Stimulated activated naive CD8-positive, alpha-beta T cell treated with anti-CD3 and anti-CD28 coated beads, Interleukin-15, amount 100 ng/mL, for 72 hours (primary cell): ENCODE measurements around the gene AJAP1.
A peak's percentile ranks its signal among the peaks of the same experiment; 100 is the strongest.

Source experiments
- ATAC-seq: fragments of 150-1000 bp; cut with Tn5 transposase; 2 replicates; pipeline ENCODE4 v1.10.0; 2021; ENCODE audit warnings: mild to moderate bottlenecking, moderate library complexity
- DNase-seq, 2 donors: peaks; one replicate each; pipeline ENCODE4 v3.0.0; 2021 to 2022
- H3K27ac Mint-ChIP-seq, 2 donors: one replicate each; pipeline ENCODE4 v1.8.0; 2022; ENCODE audit warnings: mild to moderate bottlenecking in 2 of 2, mixed read lengths in 2 of 2, moderate library complexity in 2 of 2
- H3K27me3 Mint-ChIP-seq: one replicate; pipeline ENCODE4 v1.8.0; 2022; ENCODE audit warnings: mixed read lengths
- H3K4me1 Mint-ChIP-seq: one replicate; pipeline ENCODE4 v1.8.0; 2022; ENCODE audit warnings: mild to moderate bottlenecking, mixed read lengths
- H3K4me3 Mint-ChIP-seq, 2 donors: one replicate each; pipeline ENCODE4 v1.8.0; 2022; ENCODE audit warnings: mild to moderate bottlenecking in 2 of 2, mixed read lengths in 2 of 2, moderate library complexity in 1 of 2
- H3K9me3 Mint-ChIP-seq, 2 donors: one replicate each; pipeline ENCODE4 v1.8.0; 2022; ENCODE audit warnings: mixed read lengths in 2 of 2

Gene AJAP1

DNA sequence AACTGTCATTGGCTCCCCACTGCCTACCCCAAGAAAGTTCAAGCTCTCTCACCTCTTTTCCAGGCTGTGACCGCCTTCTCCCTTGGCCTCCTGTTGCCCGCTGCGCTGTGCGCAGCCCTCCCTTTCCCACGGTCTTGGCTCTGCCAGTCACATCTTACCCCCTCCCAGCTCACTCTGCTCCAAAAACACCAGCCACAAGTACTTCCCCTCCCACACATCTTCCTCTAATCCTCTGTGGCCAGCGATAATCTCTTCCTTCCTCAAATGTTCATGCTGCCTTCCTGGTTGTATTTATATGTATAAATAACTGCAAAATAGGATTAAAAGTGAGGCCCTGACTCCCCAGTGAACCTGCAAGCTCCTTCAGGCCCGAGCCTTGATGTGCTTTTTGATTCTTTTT is 81.8 kb downstream of the AJAP1 start:
- H3K4me3 Mint-ChIP-seq, result no peak overlapping the region
- no peak overlapping the region for H3K27ac Mint-ChIP-seq

GRCh38 chr1:4741876-4742423 is 87.5 kb downstream of the AJAP1 start:
- H3K4me1 Mint-ChIP-seq, result no peaks in the 10 kb centered on the region
- H3K9me3 Mint-ChIP-seq, result peaks cover 0 to 20% of the 10 kb centered on the region in 2 donors
- peaks cover 12% of the 10 kb centered on the region for H3K27me3 Mint-ChIP-seq
- ATAC-seq (no peak), DNase-seq (no peak)
- H3K4me3 Mint-ChIP-seq, result no peak overlapping the region
- H3K27ac Mint-ChIP-seq, result no peak overlapping the region

More for the DNA sequence above, 81.8 kb downstream of the AJAP1 start:
- ATAC-seq (no peak), DNase-seq (no peak)
- Mint-ChIP-seq H3K4me1 (peaks cover 8% of the 10 kb centered on the region), H3K9me3 (peaks cover 0 to 20% of the 10 kb centered on the region in 2 donors), H3K27me3 (peaks cover 30% of the 10 kb centered on the region)

DNA sequence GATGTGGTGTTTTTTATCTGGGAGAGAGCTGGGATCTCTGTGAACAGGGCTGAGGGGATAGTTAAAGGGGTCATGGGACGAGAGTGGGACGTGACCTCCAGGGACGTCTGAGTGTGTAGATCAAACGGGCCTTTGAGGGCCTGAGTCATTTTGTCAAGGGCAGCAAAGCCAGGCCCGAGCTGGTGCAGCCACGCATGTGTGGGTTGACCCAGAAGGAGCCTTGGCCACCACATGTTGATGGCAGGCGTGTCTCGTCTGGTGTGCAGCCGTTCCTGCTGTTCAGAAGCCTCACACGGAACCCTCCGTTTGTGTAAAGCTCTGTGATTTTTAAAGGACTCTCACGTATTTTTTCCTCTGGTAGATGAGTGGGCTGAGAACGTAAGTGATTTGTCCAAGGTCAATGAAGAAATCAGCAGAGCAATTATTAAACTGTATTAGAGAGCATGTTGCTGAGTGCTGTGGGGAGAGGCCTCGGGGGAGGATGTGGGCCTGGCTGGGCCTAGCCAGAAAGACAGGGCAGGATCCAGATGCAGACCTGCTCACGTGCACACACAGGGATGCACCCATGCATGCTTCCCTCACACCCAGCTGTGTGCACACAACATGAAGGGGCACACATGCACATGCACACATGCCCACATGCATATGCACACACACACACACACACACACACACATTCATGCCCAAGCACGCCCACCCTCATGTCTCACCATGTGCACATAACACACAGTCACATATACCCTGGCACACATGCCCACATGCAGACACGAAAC is 89.8 kb downstream of the AJAP1 start:
- no peak for DNase-seq
- no peaks in the 10 kb centered on the region for H3K27me3 Mint-ChIP-seq
- ATAC-seq, result no peak
- no peaks in the 10 kb centered on the region for H3K4me1 Mint-ChIP-seq
- H3K27ac Mint-ChIP-seq, result no peak overlapping the region
- H3K9me3 Mint-ChIP-seq, result peaks cover 0 to 7% of the 10 kb centered on the region in 2 donors
- no peak overlapping the region for H3K4me3 Mint-ChIP-seq

DNA sequence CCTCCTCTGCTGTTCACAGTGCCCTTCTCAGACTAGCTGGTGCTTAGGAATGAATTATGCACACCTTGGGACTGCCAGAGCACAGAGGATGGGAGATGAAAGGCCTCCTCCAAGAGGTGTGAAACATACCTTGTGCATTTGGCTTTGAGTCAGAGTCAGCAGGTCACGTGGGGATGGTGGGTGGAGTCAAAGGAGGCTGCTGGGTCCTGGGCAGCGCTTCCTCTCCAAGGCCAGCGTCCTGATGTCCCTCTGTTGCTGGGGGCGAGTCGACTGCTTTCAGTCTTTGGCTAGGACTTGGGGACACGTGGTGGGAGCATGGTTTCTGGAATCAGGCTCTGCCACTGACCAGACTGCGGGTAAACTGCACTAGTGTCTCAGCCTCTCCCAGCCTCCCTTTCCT is 91.2 kb downstream of the AJAP1 start:
- H3K4me1 Mint-ChIP-seq, result no peaks in the 10 kb centered on the region

GRCh38 chr1:4749406-4749805 is 95.0 kb downstream of the AJAP1 start:
- no peaks in the 10 kb centered on the region for H3K4me1 Mint-ChIP-seq
- no peak overlapping the region for H3K27ac Mint-ChIP-seq
- peaks cover 0 to 7% of the 10 kb centered on the region in 2 donors for H3K9me3 Mint-ChIP-seq
- peaks cover 10% of the 10 kb centered on the region for H3K27me3 Mint-ChIP-seq
- ATAC-seq (no peak), DNase-seq (no peak)
- H3K4me3 Mint-ChIP-seq, result no peak overlapping the region

More for the DNA sequence above, 91.2 kb downstream of the AJAP1 start:
- Mint-ChIP-seq H3K27ac (no peak overlapping the region), H3K27me3 (no peaks in the 10 kb centered on the region), H3K9me3 (no peaks in the 10 kb centered on the region), H3K4me3 (no peak overlapping the region)
- no peak for ATAC-seq
- DNase-seq, result no peak

DNA sequence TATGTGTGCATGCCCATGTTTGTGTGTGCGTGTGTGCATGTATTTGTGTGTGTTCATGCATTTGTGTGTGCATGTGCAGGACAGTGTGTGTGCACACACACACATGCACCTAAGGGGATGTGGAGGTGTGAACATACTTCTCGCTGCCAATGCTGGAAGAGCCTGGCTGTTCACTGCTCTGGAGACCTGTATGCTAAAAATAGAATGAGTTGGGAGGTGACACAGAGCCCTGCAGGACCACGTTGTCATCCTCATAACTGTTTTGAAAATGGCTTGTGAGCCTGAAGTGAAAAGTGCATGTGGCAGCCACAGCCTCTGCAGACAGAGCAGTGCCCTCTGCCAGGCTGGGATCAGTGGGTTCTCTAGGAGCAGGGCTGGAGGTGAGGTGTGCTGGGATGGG is 95.8 kb downstream of the AJAP1 start:
- Mint-ChIP-seq H3K4me3 (no peak overlapping the region), H3K4me1 (no peaks in the 10 kb centered on the region), H3K9me3 (peaks cover 0 to 7% of the 10 kb centered on the region in 2 donors), H3K27me3 (peaks cover 10% of the 10 kb centered on the region), H3K27ac (no peak overlapping the region)
- ATAC-seq (no peak), DNase-seq (no peak)

- Mint-ChIP-seq H3K9me3 (peaks cover 0 to 7% of the 10 kb centered on the region in 2 donors), H3K4me1 (no peaks in the 10 kb centered on the region), H3K27ac (no peak overlapping the region), H3K27me3 (peaks cover 10% of the 10 kb centered on the region), H3K4me3 (no peak overlapping the region)
- ATAC-seq (no peak), DNase-seq (no peak)
These were observed 97.7 kb downstream of the AJAP1 start for GRCh38 chr1:4752059-4752458.

GRCh38 chr1:4754816-4755215 is 100.4 kb downstream of the AJAP1 start:
- ATAC-seq, result no peak
- no peak overlapping the region for H3K4me3 Mint-ChIP-seq
- H3K9me3 Mint-ChIP-seq, result peaks cover 9 to 19% of the 10 kb centered on the region in 2 donors
- DNase-seq, result no peak
- no peaks in the 10 kb centered on the region for H3K4me1 Mint-ChIP-seq
- H3K27ac Mint-ChIP-seq, result no peak overlapping the region
- peaks cover 10% of the 10 kb centered on the region for H3K27me3 Mint-ChIP-seq

GRCh38 chr1:4755301-4755845 is 101.0 kb downstream of the AJAP1 start:
- DNase-seq, result no peak
- H3K4me3 Mint-ChIP-seq, result no peak overlapping the region
- H3K27me3 Mint-ChIP-seq, result peaks cover 10% of the 10 kb centered on the region
- peak overlapping the region in 1 of 2 donors; percentile 29 for H3K27ac Mint-ChIP-seq
- no peak for ATAC-seq
- no peaks in the 10 kb centered on the region for H3K4me1 Mint-ChIP-seq
- H3K9me3 Mint-ChIP-seq, result peaks cover 9 to 19% of the 10 kb centered on the region in 2 donors

- peaks cover 7% of the 10 kb centered on the region for H3K27me3 Mint-ChIP-seq
- peaks cover 9 to 19% of the 10 kb centered on the region in 2 donors for H3K9me3 Mint-ChIP-seq
- no peak overlapping the region for H3K4me3 Mint-ChIP-seq
- DNase-seq (no peak), ATAC-seq (no peak)
- H3K4me1 Mint-ChIP-seq, result no peaks in the 10 kb centered on the region
- H3K27ac Mint-ChIP-seq, result no peak overlapping the region
These were observed 101.6 kb downstream of the AJAP1 start for GRCh38 chr1:4755864-4756504.

DNA sequence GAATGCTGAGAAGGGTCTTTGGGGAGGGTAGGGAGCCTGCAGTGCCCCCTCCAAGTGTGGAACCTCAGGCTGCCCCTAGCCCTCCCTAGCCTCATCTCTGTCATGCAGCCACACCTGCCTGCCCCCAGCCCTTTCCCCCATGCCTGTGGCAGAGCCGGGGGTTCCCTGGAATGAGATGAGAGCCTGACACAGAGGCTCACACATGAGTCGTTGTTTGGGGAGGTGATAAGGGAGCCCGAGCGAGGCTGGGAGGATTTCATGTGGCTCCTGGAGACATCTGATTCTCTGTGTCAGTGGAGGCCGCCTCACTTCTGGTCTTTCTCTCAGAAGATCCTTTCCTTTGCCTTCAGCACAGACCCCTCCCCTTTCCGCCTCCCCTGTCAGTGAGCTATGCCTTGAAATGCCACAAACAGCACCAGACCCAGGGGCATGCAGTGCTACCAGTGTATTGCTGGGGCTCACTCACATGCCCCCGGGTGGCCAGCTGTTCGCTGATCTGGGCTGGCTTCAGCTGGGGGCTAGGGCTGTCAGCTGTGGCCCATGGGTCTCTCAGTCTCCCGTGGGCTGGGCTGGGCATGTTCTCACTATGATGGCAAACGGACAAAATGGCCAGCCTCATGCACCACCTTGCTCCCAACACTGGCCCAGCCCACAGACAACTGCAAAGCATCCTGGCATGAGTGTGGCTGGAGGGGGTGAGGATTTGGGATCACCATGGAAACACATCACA is 102.6 kb downstream of the AJAP1 start:
- Mint-ChIP-seq H3K27ac (no peak overlapping the region), H3K27me3 (no peaks in the 10 kb centered on the region), H3K4me1 (no peaks in the 10 kb centered on the region), H3K9me3 (peaks cover 9 to 19% of the 10 kb centered on the region in 2 donors), H3K4me3 (no peak overlapping the region)
- ATAC-seq (no peak), DNase-seq (no peak)

DNA sequence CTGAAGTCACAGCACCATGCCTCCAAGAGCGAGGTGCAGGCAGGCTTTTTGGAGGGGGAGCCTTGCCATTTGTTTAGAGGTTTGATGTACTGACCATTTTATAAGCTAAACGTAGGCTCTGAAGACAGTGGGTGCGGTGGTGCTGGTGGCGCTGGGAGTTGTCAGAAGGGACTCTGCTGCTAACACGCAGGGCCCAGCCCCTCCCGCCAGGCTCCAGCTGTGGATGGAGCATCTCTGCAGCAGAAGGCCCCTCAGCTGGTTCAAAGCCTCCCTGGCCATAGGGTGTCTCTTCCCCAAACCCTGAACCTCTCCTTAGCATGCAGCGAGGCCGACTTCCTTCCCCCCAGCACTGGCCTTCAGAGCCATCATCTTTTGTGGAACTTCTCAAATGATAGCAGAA is 105.3 kb downstream of the AJAP1 start:
- DNase-seq, result no peak
- Mint-ChIP-seq H3K4me1 (no peaks in the 10 kb centered on the region), H3K9me3 (peaks cover 9 to 13% of the 10 kb centered on the region in 2 donors), H3K27ac (no peak overlapping the region), H3K4me3 (no peak overlapping the region), H3K27me3 (no peaks in the 10 kb centered on the region)
- no peak for ATAC-seq

- H3K9me3 Mint-ChIP-seq, result peaks cover 9 to 13% of the 10 kb centered on the region in 2 donors
- no peaks in the 10 kb centered on the region for H3K27me3 Mint-ChIP-seq
- H3K27ac Mint-ChIP-seq, result no peak overlapping the region
These were observed 105.7 kb downstream of the AJAP1 start for GRCh38 chr1:4760088-4760487.

DNA sequence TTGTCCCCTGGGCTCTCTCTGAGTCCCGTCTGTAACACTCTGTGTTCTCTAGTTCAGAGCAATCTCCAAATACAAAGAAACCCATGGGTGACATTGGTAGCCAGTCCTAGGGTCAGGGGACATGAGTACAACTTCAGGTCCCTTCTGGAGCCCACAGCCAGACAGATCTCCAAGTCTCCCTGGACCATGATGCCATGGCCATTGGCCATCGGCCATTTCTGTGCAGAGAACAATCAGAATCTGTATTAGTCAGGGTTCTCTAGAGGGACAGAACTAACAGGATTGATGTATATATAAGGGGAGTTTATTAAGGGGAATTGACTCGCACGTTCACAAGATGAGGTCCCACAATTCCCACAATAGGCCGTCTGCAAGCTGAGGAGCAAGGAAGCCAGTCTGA is 106.9 kb downstream of the AJAP1 start:
- peaks cover 9 to 13% of the 10 kb centered on the region in 2 donors for H3K9me3 Mint-ChIP-seq
- H3K4me3 Mint-ChIP-seq, result no peak overlapping the region
- DNase-seq, result no peak
- H3K27me3 Mint-ChIP-seq, result no peaks in the 10 kb centered on the region
- H3K27ac Mint-ChIP-seq, result peak overlapping the region in 1 of 2 donors; percentile 60
- ATAC-seq, result no peak
- no peaks in the 10 kb centered on the region for H3K4me1 Mint-ChIP-seq

More at GRCh38 chr1:4760088-4760487, 105.7 kb downstream of the AJAP1 start:
- no peak for DNase-seq
- ATAC-seq, result no peak
- H3K4me1 Mint-ChIP-seq, result no peaks in the 10 kb centered on the region
- H3K4me3 Mint-ChIP-seq, result no peak overlapping the region

DNA sequence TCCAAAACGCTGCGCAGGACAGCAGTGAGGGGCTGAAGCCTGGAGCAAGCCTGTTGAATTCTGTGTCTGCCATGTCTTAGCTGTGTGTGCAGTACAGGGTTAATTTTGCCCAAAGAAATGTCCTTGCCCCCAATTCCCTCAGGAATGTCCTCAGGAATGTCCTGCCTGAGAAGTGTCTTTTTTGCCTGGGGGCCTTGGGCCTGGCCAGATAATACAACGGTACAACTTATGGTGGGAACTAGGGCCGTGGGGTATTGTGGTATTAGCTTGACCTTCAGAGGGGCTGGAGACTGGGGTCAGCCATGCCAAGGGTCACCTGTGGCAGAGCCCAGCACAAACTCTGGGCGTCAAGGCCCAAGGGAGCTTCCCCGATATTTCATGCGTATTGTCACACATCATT is 107.7 kb downstream of the AJAP1 start:
- Mint-ChIP-seq H3K4me3 (no peak overlapping the region), H3K9me3 (peaks cover 9 to 13% of the 10 kb centered on the region in 2 donors), H3K27ac (no peak overlapping the region), H3K4me1 (no peaks in the 10 kb centered on the region), H3K27me3 (no peaks in the 10 kb centered on the region)
- no peak for DNase-seq
- no peak for ATAC-seq
